ENCODE results near the gene CST7. TPM values are rescaled to one million over a fixed set of nuclear protein-coding genes. Genes with fewer than 3 reads are reported as not detected.

The CST7 gene
- polyA plus RNA-seq, 1 experiment = not detected

GRCh38 chr20:24952376-24953208 lies 3.5 kb downstream of the CST7 start:
- ChIA-PET CTCF (interaction anchor here (0.6 kb wide), 1 partner anchor 35 kb away, joined by 3 read pairs; no protein-coding TSS in a partner anchor), POLR2A (no interaction called here)
- no peak for DNase-seq (ENCODE audit: low read depth, low spot score)
- no peak overlapping the region for H3K27ac ChIP-seq (ENCODE audit: low read depth, low read length)
- H3K27me3 ChIP-seq (ENCODE audit: control insufficient read depth, insufficient read depth, low read length) = no peaks in the 10 kb centered on the region
- H3K9me3 ChIP-seq (ENCODE audit: control insufficient read depth, insufficient read depth, low read length) = no peaks in the 10 kb centered on the region; the same call in 1 of the 2 replicates
- no peak overlapping the region for H3K4me3 ChIP-seq (ENCODE audit: low read depth, low read length)
- no peak for TF ChIP-seq CTCF (IDR thresholded peaks at IDR 0.05; ENCODE audit: low read depth, low read length)

GRCh38 chr20:24953209-24953575 lies 4.1 kb downstream of the CST7 start:
- Histone ChIP-seq H3K4me3 (ENCODE audit: low read depth, low read length) (no peak overlapping the region), H3K27me3 (ENCODE audit: control insufficient read depth, insufficient read depth, low read length) (no peaks in the 10 kb centered on the region), H3K27ac (ENCODE audit: low read depth, low read length) (no peak overlapping the region), H3K9me3 (ENCODE audit: control insufficient read depth, insufficient read depth, low read length) (no peaks in the 10 kb centered on the region; the same call in 1 of the 2 replicates)
- no peak for DNase-seq (ENCODE audit: low read depth, low spot score)
- ChIA-PET CTCF (no interaction called here), POLR2A (no interaction called here)
- TF ChIP-seq CTCF (IDR thresholded peaks at IDR 0.05; ENCODE audit: low read depth, low read length) = no peak

DNA sequence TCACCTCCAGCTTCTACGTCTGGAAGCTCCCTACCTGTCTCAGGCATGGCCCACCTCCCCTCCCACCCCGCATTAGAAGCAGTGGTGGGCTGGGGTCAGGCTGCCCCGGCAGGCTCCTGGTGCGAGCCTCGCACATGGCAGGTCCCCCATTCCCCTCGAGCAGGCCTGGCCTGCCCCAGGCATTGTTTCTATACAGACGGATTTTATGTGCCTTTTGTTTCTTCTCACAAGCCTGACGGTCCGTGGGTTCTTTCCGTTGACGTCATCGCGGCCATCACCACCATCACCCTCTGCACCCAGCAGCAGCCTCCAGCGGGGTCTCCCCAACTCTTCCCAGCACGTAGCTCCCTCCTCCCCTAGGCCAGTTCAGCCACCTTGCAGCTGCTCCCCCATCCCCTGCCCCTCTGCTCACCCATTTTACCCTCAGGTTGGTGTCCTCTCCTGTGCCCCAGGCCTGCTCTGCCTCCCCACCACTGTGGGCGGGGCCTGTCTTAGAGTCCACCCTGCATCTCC lies 4.6 kb downstream of the CST7 start:
- POLR2A ChIA-PET = no interaction called here
- Histone ChIP-seq H3K4me3 (ENCODE audit: low read depth, low read length) (no peak overlapping the region), H3K27me3 (ENCODE audit: control insufficient read depth, insufficient read depth, low read length) (no peaks in the 10 kb centered on the region), H3K9me3 (ENCODE audit: control insufficient read depth, insufficient read depth, low read length) (no peaks in the 10 kb centered on the region; the same call in 1 of the 2 replicates), H3K27ac (ENCODE audit: low read depth, low read length) (no peak overlapping the region)
- no peak for TF ChIP-seq CTCF (IDR thresholded peaks at IDR 0.05; ENCODE audit: low read depth, low read length)
- no peak for DNase-seq (ENCODE audit: low read depth, low spot score)
- CTCF ChIA-PET = no interaction called here

DNA sequence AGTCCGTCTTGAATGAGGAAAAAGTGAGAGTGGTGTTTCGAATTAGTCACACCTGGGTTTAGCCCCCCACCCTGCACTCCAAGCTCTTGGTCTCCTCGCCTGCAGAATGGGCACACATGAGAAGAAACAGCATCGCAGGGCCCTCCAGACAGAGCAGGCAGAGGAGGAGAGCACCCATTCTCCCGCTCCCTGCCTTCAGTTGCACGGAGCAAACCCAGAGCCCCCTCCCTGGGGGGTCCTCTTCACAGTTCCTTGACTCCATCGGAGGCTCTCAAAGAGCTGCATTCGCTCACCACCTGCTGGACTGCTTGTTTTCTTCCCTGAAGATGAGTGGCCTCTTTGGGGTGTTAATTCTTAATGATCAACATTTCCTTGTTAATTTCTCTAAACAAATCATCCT lies 5.1 kb downstream of the CST7 start:
- Histone ChIP-seq H3K27ac (ENCODE audit: low read depth, low read length) (no peak overlapping the region), H3K4me3 (ENCODE audit: low read depth, low read length) (no peak overlapping the region), H3K9me3 (ENCODE audit: control insufficient read depth, insufficient read depth, low read length) (no peaks in the 10 kb centered on the region; the same call in 1 of the 2 replicates), H3K27me3 (ENCODE audit: control insufficient read depth, insufficient read depth, low read length) (no peaks in the 10 kb centered on the region)
- no peak for DNase-seq (ENCODE audit: low read depth, low spot score)
- POLR2A ChIA-PET = interaction anchor here (0.7 kb wide), 1 partner anchor 657 kb away, joined by 3 read pairs; no protein-coding TSS in a partner anchor
- CTCF ChIA-PET = no interaction called here
- no peak for TF ChIP-seq CTCF (IDR thresholded peaks at IDR 0.05; ENCODE audit: low read depth, low read length)

- no peak overlapping the region for H3K4me3 ChIP-seq (ENCODE audit: low read depth, low read length)
- POLR2A ChIA-PET = interaction anchor here (0.7 kb wide), 1 partner anchor 657 kb away, joined by 3 read pairs; no protein-coding TSS in a partner anchor
- no peaks in the 10 kb centered on the region for H3K27me3 ChIP-seq (ENCODE audit: control insufficient read depth, insufficient read depth, low read length)
- TF ChIP-seq CTCF (IDR thresholded peaks at IDR 0.05; ENCODE audit: low read depth, low read length) = no peak
- no peak for DNase-seq (ENCODE audit: low read depth, low spot score)
- H3K9me3 ChIP-seq (ENCODE audit: control insufficient read depth, insufficient read depth, low read length) = no peaks in the 10 kb centered on the region
- CTCF ChIA-PET = no interaction called here
- H3K27ac ChIP-seq (ENCODE audit: low read depth, low read length) = no peak overlapping the region
Observed at GRCh38 chr20:24954566-24954965, 5.5 kb downstream of the CST7 start.

All from AG04450 (cell line).